HG02623 (cell line): Measurements from ENCODE around the gene SPATA22.
"Not testable (repeated sequence)": the region's sequence is repeated elsewhere in the genome, so short reads cannot be mapped to it uniquely, and the experiment has no call there.

Experiments
- ATAC-seq: cut with Tn5 transposase; IDR thresholded peaks from one replicate; pipeline ENCODE4 v1.9.1; 2021; ENCODE audit warnings: moderate library complexity; ENCODE audit not compliant: unreplicated experiment

SPATA22 gene

DNA sequence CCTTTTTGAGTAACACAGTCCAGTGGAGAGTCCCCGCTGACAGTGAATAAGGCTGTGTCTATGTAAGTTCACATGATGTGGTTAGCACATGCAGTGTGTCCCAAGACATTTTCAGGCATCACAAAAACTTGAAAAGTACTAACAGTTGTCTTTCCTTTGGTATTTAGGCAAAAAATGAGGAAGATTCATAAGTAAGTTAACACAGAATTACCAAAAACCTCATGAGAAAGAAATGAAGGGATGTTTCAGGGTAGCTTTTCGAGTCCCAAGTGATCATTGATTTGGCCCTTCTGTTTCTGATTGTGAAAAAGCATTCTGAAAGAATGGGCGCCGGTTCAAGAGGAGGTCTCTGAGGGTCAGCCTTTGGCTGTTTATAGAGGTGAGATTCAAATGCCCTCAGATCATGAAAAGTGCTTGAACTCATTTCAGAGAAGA is 3.6 kb upstream of the SPATA22 start:
- no peak for ATAC-seq

DNA sequence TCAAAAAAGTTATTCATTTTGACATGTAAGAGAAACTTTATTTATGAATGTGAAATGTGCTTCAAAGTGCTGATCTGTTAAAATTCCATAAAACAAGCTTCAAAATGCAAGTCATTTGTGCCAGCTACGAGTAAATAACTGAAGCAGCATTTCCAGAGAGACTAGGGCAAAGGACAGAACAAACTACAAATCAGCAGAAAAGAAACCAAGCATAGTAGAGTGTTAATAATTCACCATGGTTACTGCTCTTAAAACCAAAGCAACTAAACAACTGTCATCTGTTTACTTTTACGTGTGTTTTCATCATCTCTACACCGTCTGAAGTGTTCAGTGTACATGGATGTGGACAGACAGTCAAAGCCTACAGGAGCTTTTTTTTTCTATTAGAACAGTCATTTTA is 2.6 kb upstream of the SPATA22 start:
- no peak for ATAC-seq

DNA sequence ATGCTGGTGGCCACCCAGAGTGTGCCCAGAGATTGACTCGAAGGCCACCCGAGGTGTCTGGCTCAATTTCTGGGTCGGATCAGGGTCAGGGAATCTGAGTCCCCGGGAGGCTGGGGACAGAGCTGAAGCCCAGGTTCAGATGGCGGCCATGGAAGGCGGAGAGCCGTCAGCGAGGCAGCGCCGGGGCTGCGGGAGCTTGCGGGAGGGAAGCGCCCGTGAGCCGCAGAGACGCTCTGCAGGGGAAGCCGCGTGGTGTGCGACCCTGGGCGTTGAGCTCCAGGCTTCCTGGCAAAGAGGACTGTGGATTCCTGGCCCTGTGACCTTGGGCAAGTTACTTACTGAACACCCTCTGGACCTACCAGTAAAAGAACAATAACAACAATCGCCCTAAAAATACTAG is 518 bp upstream of the SPATA22 start:
- no peak for ATAC-seq

DNA sequence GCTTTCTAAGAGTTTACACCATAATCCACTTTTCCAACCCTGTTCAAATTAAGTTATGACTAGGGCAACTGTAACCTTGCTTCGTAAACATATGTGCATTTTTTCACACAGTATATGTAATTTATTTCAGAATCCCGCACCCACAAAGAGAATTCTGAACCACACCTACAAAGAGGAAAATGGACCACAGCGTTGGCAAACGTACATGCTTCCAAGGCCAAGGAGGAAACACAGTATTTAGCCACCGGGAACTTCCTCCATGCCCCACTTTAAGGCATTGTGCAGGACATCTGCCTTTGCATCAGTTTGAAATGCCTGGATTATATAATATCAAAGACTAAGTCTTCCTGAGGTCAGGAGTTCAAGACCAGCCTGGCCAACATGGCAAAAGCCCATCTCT is 2.1 kb downstream of the SPATA22 start:
- no peak for ATAC-seq

DNA sequence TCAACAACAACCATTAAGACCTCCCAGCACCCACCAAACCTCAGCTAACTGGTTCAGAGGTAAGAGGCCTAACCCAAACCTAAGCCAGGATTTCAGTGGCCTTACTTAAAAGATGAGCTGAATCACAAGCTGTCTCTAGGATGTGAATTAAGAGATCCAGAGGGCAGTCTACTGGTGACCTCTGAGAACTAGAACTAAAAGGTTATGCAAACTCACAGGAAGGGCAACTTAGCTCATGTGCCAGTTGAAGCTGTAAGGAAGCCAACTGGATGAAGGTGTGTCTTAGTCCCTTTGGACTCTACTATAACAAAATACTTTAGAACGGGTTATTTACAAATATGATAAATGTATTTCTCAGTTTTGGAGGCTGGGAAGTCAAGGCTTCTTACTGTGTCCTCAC is 5.3 kb downstream of the SPATA22 start:
- not testable (repeated sequence) for ATAC-seq

DNA sequence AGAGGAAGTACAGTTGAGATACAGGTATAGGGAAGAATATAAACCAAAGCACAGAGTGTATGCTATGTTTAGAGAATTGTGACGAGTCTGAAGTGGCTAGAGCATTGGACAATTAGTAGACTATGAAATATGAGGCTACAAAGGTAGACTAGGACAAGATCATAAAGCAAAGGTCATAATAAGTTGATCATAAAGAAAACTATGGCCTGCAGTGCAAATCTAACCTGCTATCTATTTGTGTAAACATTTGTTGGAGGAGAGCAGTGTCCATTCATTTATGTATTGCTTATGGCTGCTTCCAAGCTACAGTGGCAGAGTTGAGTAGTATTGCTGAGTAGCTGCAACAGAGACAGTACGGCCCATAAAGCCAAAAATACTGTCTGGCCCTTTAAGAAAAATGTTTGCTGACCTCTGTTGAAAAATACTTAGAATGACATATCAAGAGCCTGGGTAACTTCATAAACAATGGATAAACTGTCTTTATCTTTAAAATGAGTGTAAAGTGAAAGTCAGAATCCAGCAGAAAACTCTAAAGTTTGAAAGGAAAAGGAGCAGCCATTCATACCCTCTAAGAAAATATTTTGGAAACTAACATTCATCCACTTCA is 23.5 kb downstream of the SPATA22 start:
- ATAC-seq = no peak

DNA sequence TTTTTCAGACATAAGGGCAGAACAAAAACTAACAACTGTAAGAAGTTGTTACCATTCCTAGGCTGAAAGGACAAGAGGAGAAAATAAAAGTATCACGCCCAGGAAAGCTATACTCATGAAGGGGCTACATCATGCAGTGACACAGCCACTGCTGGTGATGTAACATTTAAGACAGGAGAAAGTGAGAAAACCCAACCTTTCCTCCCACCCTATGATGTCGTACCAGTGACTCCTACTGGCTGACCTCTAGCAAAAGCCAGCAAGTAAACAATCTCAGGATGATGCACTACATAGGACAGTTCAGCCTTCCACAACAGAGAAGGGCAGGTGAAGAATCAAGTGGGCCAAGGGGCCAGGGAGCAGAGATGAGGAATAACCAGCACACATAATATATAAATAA is 24.0 kb downstream of the SPATA22 start:
- no peak for ATAC-seq

DNA sequence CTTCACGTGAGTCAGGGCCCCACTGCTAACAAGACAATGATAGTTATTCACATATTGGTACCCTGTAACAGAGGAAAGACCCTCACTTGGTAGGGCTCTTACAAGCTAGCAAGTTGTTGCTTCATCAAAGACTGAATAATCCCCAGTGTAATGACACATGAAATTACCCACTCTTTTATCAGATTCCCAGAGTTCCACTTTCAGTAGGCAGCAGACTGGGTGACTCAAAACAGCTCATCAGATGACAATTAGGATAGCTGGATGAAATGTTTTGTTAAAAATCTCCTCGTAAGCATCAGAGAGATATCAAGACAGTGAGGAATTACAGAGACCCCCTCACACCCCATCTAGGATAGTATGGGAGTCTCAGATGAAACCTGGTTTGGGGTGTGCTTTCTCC is 31.2 kb downstream of the SPATA22 start:
- no peak for ATAC-seq

DNA sequence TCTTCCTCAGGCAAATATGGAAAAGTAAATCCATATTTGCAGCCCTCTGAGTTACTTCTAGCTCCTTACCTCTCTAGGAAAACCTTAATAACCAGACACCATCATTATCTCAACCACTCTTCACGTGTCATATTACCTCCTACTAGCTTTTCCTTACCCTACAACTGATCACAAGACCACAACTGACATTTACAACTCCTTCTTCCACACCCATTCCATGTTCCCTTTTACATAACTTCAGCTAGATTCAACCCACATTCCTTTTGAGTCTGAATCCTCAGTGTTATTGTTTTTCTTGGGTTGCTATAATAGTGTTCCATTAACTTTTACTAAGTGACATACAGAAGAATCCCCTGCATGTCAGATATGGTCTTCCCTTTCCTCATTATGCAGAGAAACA is 33.3 kb downstream of the SPATA22 start:
- ATAC-seq = no peak

DNA sequence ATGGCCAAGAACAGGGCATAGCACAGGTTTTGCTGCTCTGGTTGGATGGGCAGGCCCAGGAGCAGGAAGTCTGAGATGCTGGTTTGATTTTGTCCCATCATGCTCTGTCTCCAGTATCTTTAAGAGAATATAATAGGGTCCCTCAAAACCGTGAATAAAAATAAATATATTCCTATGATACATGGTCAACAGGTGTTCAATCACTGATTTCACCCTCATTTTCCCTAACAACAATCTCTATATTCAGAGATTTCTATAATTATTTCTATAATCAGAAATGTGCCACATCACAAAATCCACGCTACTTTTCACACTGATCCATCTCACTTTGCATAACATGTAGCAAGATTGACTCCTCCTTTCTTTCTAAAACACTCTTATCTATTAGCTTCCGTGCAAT is 37.9 kb downstream of the SPATA22 start, which contains the start of gene OR1E2:
OR1E2 (minus strand) TSS at position 101 of the 400 bp plus-strand sequence; CDS start at position 101, 0 bp downstream.
- ATAC-seq = no peak

DNA sequence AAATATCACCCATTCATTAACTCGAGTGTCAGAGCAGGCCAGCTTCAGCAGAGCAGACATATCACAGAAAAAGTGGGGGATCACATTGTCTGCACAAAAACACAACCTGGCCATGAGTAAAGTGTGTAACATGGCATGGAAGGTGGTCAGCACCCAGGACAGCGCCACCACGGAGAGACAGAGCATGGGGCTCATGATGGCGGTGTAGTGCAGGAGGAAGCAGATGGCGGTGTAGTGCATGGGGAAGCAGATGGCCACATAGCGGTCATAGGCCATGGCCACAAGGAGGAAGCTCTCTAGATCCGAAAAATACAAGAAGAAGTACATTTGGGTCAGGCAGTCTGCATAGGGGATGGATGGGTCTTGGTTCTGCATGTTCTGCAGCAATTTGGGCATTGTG is 38.4 kb downstream of the SPATA22 start:
- ATAC-seq = not testable (repeated sequence)

DNA sequence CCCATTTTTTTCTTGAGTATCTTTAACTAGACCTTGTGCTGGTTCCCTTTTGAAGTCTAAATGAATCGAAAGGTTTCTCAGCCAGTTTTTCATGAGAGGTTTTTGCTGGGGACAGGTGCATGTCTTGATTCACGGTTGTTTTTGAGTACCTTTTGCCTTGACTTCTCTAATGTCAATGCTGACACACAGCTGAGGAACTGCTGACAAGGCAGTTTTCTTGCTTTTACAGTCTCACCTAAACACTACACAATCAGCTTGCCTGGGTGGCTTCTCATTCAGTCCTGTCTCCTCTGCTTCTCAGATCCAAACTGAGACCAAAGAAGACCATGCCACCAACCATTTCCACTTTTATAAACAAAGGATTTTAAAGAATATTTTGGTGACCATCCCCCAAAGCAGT is 53.4 kb downstream of the SPATA22 start:
- no peak for ATAC-seq

DNA sequence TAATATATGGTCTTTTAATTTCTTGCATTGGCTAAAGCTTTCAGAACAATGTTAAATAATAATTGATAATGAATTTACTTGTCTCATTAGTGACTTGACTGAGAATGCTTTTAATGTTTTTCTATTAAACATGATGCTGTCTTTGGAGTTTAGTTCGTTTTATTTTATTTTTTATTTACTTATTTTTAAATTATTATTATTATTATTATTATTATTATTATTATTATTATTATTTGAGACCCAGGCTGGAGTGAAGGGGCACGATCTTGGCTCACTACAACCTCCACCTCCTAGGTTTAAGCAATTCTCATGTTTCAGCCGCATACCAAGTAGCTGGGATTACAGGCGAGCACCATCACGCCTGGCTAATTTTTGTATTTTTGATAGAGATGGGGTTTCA is 56.0 kb downstream of the SPATA22 start:
- ATAC-seq = no peak

DNA sequence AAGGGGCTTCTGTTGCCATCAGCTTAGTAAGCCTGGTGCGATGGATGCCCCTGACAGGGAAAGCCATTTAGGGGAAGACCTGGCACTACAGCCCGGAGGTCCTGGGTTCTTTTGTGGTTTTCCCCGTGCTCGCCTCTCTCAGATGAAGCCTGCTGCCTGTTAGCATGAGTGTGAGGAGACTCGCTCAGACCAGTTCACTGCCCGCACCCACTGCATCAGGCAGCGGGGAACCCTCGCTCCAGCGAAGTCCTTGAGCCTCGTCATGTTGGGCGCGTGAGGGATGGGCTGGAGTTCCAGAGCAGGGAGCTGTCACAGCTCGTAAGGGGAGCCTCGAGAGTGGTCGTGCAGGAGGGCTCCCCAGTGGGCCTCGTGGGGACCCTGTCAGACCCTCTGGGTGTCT is 59.4 kb downstream of the SPATA22 start:
- not testable (repeated sequence) for ATAC-seq

DNA sequence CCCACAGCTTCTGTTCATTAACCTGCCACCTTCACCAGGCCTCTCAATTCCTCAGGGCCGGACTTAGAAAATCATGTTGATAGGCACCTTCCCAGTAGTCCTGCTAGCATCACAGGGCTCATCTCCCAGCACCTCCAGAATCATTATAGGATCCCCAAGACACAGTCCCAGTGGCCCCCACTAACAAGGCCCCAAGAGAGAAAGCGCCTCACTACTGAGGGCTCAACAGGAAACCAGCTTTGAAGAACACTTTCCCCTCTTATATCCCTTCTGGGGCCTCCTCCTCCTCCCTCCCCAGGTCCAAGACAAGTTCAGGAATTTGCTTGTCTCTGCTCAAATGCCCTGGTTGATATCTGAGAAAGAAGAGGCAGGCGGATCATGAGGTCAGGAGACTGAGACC is 60.5 kb downstream of the SPATA22 start, which contains the start of gene OR3A3:
OR3A3 (plus strand) TSS at position 301 of the 400 bp plus-strand sequence.
- ATAC-seq = no peak

DNA sequence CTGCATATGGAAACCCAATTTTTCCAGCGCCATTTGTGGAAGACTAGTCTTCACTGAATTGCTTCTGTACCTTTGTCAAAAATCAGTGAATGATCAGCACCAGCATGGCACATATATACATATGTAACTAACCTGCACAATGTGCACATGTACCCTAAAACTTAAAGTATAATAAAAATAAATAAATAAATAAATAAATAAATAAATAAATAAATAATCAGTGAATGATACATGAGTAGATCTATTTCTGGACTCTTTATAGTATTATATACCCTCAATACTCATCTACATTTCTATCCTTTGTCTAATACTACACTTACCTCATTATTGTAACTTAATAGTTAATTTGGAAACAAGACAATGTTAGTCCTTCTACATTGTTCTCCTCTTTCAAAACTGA is 67.8 kb downstream of the SPATA22 start:
- not testable (repeated sequence) for ATAC-seq

DNA sequence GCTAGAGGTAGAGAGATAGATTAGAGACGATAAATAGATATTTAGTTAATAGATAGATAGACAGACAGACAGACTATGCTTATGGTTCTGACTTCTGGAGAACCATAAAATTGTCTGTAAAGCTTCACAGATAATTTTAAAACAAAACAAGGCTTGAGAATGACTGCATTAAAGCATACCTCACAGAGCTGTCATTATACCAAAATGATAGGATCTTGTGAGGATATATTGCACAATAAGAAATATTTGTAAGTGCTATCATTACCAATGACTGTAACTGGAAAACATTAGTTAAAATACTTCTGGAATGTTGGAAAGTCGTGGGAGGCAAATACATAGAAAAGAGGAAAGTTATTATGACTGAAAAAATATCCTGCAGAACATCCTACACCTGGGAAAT is 69.8 kb downstream of the SPATA22 start:
- no peak for ATAC-seq

DNA sequence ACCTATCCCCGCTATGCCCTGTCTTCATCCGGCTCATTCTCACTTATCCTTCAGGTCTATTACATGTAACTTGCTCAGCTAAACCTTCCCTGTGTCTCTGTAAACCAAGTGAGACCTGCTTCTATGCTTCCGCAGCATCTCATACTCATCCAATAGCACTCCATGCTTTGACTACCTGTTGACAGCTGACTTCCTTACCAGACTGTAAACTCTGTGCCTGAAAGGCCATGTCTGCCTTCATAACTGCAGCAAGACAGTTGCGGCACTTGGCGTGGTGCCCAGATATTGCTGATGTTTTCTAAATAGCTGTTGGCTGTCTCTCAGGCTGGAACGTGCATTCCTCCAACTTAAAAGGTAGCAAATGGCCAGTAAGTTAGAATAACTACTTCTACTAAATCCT is 71.6 kb downstream of the SPATA22 start:
- ATAC-seq = no peak

DNA sequence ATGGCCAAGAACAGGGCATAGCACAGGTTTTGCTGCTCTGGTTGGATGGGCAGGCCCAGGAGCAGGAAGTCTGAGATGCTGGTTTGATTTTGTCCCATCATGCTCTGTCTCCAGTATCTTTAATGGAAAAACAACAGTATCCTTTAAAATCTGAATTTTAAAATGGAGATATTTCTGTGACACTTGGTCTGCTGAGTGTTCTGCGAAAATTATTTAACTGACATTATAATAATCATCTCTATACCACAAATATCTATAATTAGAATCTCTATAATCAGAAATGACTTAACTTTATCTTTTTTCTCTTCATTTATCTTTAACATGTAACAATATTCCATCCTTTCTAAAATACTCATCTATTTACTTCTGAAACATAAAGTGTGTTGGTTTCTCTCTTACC is 73.3 kb downstream of the SPATA22 start, which contains the start of gene OR1E1:
OR1E1 (minus strand) TSS at position 101 of the 400 bp plus-strand sequence; CDS start at position 101, 0 bp downstream.
- no peak for ATAC-seq

DNA sequence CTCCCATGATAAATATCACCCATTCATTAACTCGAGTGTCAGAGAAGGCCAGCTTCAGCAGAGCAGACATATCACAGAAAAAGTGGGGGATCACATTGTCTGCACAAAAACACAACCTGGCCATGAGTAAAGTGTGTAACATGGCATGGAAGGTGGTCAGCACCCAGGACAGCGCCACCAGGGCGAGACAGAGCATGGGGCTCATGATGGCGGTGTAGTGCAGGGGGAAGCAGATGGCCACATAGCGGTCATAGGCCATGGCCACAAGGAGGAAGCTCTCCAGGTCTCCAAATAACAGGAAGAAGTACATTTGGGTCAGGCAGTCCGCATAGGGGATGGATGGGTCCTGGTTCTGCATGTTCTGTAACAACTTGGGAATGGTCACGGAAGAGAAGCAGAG is 73.8 kb downstream of the SPATA22 start:
- not testable (repeated sequence) for ATAC-seq
